GM21447 (cell line): ENCODE data around the gene FRMD4A.

Experiments used
- ATAC-seq: cut with Tn5 transposase; IDR thresholded peaks from one replicate; pipeline ENCODE4 v1.9.1; 2021; ENCODE audit not compliant: unreplicated experiment

FRMD4A gene

DNA sequence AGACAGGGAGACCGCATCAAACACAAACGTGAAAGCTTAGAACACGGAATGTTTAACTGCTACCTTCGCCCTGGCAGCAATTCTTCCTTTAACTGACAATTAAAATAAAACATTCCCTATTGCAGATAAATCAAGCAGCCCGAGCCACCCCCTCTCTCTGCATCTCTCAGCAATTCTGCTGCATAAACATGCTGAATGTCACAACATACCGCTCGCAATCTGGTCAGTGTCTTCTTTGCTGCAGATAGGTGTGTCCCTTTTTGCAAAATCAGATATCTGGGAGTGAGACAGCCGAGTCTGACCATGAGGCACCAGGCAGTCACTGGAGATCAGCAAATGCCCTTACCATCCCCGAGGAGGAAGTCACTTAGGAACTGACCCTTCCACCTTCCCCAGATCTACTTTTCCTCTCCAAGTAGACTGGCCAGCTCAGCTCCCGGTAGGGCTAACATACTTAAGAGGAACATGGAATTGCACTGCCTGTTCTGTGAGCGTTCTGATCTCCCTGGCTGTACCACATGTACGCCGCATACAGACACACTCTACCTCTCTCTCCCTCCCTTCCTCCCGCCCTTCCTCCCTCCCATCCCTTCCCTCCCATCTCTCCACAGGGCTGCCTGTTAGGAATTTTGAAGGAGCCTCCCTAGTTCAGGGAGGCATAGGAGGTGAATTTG lies at the start of gene FRMD4A:
Gene FRMD4A, minus strand, starts transcription at position 537 of the 674 bp plus-strand sequence.
- no peak for ATAC-seq

DNA sequence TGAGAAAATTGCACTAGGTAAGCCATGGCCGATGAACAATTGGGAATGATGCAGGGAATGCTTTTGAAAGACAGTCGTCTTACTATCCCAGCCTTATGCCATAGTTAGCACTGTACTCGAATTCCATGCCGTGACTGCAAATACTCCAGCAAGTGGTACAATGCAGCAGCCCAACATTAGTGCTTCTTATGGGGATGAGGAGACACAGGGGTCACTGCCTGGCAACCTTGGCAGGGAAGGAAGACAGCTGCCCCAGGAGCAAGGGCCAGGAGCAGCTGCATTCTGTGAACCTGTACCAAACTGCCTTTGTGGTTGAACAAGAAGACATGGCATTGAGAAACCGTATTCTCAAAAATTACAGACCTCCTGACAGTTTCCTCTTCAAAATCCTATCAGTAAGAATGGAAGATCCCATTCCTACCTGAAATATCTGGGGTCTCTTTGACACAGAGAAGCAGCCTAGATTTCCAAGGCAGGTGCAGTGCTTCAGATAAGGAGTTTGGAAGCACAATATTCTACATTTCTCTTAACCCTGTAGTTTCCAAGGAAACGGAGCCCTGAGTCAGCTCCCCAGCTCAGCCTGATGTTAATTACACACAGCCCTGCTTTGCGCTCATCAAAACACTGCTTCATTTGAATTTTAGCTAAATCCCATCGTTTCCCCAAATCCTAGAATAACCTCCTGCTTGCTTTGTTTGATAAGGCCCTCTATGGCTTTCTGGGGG lies 49.0 kb upstream of the FRMD4A start:
- no peak for ATAC-seq

DNA sequence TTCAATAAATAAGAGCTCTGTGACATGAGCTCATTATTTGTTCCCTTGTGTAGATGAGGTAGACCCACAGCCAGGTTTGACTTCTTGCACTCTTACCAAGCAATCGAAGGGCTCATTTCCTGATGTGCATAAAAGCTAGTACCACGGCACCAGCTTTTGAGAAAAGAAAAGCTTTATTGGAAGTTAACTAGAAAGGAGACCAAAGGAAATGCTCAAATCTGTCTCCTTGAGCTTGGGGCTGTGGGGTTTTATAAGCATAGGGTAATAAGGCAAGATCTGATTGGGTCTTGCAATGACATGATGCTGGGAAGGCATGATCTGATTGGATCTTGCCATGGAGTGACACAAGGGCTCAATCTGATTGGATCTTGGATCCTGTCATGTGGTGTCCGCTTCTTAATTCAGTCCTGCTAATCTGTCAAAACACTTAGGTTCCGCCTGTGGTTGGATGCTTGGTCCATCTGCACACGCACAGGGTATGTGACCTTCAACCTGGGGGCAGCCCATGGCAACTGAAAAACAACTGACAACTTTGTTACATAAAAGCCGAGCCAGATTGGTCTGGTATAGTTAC lies 47.8 kb upstream of the FRMD4A start:
- ATAC-seq = no peak

DNA sequence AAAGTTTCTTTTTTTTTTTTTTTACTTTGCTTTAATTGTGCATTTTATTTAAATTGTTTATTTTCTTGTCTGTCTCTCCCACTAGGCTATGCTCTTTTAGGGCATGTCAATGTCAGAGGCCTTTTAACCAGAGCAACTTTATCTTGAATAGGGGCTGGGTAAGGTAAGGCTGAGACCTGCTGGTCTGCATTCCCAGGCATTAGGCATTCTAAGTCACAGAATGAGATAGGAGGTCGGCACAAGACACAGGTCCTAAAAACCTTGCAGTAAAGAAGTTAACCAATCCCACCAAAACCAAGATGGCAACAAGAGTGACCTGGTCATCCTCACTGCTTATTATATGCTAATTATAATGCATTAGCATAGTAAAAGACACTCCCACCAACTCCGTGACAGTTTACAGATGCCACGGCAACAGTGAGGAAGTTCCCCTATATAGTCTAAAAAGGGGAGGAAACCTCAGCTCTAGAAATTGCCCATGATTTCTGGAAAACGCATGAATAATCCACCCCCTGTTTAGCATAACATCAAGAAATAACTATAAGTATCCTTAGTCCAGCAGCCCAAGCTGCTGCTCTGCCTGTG lies 47.0 kb upstream of the FRMD4A start:
- no peak for ATAC-seq

DNA sequence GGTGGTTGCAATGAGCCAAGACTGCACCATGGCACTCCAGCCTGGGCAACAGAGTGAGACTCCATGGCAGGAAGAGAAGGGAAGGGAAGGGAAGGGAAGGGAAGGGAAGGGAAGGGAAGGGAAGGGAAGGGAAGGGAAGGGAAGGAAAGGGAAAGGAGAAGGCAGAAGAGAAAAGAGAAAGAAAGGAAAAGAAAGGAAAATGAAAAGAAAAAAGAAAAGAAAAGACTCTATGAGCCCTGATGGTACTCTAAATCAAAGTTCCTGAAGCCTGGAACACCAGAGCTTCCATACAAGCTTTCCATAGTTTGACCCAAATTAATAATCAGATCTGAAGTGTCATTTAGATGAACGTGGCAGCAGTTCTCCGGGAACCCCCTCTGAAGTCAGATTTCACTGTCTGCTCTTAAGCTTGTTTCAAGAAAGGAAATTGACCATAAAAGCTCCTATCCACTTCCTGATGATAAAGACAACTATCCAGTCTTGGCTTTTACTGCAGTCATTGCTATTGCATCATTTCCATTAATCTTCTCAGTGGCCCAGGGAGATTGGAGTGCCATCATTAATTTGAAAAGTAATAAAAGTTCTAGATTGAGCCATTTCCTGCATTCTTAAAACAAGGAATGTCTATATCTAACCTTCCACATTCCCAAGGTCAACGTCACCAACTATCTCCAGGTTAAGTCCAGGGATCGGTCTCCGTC lies 44.2 kb upstream of the FRMD4A start:
- no peak for ATAC-seq

DNA sequence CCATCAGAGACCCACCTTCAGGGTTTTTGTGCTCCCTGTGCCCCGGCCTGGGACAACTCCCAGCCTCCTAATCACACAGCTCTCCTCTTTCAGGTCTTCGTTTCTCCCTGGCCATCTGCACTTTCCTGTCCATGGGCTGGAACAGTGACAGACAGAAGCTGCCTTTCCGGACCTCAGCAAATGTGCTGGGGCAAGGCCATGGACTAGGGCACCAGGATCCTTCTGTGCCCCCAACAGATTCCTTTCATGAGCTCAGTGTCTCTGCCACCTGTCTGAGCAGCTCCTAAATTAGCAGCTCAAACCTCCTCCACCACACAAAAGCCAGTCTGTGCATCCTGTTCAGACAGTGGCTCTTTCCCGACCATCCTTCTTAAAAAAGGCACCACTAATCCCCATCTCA lies 41.9 kb upstream of the FRMD4A start:
- ATAC-seq = no peak

DNA sequence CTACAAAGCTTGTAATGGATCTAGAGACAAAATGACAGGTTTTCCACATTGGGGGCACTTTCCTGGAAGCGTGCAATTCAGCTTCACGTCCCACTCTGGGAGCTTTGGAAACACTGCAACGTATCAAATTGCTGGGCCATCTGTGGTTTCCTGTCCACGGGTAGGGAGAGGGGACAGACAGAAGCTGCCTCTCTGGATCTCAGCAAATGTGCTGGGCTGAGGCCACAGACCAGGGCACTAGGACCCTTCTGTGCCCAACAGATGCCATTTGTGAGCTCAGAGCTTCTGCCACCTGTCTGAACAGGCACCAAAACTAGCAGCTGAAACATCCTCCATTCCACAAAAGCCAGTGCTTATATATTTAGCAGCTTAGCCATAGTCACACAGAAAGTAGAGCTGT lies 40.9 kb upstream of the FRMD4A start:
- ATAC-seq = no peak

DNA sequence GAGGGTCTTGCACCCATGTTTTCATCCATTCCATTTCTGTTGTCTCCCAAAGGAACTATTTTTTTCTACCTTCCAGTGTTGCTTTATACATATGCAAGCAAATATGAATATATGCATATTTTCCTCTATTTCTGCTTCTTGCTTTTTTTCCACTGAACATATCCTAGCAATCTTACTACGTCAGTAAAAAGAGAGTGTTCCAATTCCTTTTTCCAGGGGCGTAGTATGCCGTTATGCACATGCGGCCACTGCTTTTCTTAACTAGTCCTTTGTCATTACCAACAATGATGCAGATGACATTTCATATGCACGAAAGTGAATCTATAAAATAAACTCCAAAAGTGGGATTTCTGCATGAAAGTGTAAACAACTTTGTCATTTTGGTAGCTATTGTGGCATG lies 40.2 kb upstream of the FRMD4A start:
- no peak for ATAC-seq

DNA sequence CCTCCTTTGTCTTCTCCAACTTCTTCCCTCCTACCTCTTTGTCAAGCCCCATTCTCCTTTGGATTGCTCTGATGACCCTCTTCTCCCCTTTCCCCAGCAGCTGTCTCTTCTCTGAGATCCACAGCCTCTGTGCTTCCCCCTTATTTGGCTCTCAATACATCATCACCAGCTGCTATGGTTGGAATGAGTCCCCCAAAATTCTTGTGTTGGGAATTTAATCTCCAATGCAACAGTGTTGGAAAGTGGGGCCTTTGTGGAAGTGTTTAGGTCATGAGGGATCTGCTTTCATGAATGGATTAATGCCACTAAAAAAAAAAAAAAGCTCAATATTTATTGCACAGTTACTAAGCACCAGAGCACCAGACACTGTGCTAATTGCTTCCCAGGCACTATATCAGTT lies 39.2 kb upstream of the FRMD4A start:
- ATAC-seq = no peak

DNA sequence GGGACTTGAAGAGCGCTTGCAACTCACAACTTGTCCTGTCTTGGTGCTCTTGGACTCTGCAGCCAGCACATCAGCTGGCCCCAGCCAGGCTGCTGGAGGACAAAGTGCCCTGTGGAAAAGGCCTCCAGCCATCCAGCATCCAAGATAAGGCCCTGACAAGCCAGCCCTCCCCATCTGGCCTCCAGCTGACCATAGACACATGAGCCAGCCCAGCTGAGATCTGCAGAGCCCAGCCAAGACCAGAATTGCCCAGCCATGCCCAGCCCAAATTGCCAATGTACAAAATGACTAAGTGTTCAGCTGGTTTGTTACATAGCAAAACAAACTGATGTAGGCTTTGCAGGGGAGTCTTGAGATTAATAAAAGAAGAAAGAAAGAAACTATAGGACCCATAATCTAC lies 36.0 kb upstream of the FRMD4A start:
- no peak for ATAC-seq

DNA sequence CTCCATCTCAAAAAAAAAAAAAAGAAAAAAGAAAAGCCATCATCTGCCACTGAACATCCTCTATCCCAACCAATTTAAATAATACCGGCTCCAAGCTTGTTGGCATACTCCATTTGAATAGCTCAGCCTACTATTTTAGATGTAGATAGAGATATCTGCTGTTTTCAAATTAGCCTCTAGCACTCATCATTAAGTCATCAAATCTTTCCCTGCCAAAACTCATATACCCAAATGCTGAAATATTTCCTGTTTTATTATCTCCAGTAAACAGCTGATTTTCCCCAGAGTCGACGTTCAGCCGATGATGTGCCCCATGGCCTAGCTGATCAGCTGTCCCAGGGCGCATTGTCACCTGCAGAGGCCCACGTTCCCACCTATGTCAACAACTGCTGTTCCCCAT lies 34.5 kb upstream of the FRMD4A start:
- no peak for ATAC-seq

DNA sequence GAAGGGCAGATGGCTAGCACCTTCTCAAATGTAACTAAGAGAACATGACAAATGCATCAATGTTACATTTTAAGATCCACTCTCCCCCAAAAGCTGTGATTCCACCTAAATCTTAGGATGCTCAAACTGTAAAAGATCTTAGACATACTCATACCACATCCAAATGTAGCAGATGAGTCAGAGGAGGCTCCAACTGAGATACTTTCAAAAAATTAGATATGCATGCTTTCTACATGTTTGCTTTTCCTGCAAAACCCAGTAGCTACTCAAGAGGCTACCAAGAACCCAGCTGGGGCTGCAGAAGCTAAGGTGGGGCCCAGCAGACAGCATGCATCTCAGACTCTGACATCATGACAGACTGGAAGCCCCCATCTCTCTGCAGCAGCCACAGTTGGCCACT lies 31.4 kb upstream of the FRMD4A start:
- no peak for ATAC-seq

DNA sequence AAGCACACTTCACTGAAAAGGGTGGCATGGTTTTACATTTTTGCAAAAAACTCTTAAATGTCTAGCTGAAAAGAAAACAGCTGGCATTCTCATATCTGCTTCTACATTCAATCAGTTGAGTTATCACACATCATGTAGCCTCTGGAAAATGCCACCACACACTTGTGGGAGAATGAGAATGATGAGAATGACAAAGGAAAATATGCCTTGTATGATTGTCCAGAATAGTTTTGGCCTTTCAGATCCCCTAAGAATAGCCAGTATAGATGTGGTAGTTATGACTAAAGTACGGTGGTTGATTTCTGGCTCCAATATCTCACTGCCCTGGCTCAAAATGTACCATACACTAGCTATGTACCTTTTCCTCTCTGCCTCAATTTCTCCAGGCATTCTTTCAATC lies 30.2 kb upstream of the FRMD4A start:
- ATAC-seq = no peak

DNA sequence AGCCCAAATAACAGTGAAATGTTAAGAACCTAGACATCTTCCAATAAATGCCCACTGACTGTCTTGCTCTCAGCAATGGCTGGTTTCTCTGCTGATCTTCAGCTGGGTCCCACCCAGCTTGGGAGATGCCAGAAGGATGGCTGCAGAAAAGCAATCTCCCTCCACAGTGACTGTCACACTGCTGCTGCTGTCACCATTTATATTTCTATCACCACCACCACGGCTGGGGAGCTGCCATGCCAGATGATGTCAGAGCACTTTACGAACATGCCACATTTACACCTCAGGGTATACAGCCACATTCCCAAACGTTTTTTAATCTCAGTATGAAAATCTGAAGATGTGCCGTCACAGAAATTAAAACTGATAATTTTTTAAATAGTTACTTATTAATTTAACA lies 29.8 kb upstream of the FRMD4A start:
- ATAC-seq = no peak

DNA sequence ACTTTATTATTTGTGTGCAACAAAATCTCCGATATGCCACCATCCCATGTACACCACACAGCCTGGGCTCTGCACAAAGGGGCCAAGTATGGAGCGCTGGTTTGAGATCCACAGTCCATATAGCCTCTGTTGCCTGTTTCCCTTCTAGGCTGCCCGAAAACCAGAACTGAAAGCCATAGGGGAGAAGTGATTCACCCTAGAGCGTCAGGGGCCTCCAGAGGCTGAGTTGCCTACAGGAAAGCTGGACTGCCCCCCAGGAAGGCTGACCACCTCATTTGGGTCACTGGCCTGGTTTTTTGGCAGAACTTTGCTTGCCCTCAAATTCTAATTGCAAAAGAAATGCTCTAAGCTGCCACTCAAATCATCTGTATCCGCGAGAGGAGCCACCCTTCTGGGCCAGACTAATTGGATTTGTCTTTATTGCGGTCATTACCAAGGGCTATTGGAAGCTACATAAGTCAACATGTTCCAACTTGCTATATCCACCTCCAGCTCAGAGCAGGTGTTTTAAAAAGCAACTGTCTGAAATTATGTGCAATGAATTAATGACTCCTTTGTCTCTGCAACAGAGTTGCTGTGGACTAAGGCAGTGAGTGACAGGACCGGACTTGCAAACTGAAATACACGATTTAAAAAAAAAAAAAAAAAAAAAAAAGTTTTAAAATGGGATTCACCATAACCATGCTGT lies 28.3 kb upstream of the FRMD4A start:
- ATAC-seq = no peak

DNA sequence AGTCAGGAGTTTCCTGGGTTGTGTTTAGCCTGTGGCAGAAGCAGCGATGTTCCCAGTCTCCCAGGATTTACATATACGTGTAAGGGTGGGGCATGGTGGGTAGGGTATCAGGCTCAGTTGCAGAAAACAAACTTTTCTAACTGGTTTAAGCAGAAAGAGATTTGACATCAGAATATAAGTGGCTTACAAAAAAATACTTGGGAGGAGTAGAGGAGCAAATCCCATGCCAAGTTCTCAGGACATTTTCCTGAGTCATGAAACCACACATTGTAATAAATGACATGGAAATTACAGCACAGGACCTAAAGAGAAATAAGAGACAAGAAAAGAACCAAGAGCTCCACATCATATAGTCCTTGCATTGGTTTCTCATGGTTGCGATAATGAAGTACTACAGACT lies 26.2 kb upstream of the FRMD4A start:
- ATAC-seq = no peak

DNA sequence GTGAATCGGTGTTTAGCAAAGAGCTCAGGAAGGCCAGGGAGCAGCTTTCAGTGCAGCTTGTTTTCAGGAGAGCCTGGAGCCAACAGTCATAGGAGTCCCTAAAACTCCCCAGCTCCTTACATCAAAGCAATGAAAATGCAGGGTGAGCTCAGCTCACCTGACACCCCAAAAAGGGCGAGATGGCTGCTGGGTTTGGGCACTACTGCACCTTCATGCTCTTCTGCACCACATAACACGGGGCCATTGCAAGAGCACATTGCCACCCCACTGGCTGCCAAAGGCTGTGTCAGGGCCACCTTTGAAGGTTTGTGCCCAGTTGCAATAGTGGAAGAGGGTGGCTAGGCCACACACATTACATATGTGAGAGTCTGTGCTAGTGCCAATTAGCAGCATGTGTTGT lies 25.0 kb upstream of the FRMD4A start:
- ATAC-seq = no peak

DNA sequence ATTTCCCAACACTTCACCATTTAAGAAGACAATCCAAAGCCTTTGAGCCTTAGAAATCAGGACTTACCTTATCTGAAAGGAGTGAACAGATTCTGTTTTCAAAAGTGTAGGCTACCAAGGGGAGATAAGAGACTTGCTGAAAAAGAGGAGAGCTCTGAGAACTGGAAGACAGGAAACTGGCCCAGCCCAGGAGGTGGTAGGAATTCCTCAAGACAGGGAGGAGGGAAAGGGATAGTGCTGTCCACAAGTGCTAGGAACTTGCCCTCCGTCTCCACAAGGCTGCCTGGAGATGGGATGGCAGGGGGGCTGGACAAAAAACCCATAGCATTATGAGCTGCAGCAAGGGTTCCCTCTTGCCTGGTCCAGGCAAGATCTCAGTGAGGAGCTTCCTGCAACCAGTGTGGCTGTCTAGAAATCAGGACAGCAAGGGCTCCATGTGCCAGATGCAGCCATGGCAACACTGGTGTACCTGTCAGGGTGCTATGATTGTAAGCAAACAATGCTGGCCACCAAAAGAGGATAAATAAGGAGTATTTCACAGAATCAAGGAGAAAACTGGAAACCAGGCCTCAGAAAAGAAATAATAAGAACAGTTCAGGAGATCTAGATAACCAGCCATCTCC lies 22.7 kb upstream of the FRMD4A start:
- ATAC-seq = no peak

DNA sequence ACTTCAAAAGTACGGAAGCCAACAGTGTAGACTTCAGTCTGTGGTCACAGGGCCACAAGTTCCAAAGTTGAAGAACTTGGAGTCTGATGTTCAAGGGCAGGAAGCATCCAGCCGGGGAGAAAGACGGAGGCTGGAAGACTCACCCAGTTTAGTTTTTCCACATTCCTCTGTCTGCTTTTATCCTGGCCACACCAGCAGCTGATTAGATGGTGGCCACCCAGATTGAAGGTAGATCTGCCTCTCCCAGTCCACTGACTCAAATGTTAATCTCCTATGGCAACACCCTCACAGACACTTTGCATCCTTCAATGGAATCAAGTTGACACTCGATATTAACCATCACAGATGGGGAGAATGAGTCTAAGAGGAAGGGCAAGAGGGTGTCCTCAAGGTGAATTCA lies 19.3 kb upstream of the FRMD4A start:
- ATAC-seq = no peak

DNA sequence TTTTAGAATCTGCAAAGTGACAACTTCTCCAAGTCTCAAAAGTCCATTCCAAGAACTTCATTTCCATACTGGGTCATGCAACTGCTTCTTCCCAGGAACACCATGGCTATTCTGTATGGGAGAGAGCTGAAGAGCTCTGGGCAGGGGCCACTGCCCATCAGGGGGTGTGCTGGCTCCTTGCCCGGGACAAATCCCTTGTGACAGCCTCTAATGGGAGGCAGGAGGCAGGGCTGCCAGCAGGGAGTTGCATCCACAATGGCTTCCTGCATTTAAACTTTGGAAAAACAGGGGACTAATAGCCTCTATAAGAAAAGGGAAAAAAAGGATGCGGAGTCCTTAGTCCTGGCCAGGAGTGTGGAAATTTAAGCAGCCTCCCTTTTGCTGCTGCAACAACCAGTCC lies 18.4 kb upstream of the FRMD4A start:
- ATAC-seq = no peak

DNA sequence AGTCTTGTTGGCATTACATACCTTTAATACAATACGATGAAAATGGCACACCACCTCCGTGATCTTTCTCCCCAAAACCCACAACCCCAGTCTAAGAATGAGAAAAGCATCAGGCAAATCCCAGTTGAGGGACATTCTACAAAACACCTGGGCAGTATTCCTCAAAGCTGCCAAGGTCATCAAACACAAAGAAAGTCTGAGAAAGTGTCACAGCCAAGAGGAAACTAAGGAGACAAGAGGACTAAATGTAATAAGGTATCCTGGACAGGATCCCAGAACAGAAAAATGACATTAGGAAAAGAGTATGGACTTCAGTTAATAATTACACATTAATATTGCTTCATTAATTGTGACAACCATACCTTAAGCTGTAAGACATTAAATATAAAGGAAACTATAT lies 14.5 kb upstream of the FRMD4A start:
- no peak for ATAC-seq
